SW480 (cell line): ENCODE measurements around the gene KRT71.
"Not testable (repeated sequence)": the region's sequence is repeated elsewhere in the genome, so short reads cannot be mapped to it uniquely, and the experiment has no call there.

Experiments
- DNase-seq: peaks from one replicate; pipeline ENCODE4 v3.0.0-alpha.2; 2016; ENCODE audit warnings: low spot score

The KRT71 gene

DNA sequence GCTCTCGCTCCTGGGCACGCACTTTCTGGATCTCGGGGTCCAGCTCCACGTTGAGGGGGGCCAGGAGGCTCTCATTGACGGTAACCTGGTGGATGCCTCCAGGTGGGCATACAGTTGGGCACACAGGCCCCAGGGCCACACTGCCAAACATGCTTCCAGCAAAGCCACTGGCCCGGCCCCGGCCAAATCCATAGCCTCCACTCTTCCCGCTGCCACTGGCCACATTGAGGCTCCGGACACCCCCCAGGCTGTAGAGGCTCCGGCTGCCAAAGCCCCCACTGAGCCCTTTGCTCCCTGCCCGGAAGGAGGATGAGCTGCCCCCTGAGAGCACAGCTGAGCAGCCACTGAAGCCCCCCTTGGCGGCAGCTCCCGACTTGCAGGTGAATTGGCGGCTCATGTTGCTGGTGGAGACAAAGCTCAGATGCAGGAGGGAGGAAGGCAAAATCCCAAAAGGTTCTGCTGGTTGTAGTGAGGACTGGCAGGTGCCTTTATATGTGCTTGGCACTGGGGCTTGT is at the start of gene KRT71:
KRT71 (minus strand) TSS at position 465 of the 515 bp plus-strand sequence; CDS start at position 397, 68 bp downstream.
- DNase-seq, result no peak

DNA sequence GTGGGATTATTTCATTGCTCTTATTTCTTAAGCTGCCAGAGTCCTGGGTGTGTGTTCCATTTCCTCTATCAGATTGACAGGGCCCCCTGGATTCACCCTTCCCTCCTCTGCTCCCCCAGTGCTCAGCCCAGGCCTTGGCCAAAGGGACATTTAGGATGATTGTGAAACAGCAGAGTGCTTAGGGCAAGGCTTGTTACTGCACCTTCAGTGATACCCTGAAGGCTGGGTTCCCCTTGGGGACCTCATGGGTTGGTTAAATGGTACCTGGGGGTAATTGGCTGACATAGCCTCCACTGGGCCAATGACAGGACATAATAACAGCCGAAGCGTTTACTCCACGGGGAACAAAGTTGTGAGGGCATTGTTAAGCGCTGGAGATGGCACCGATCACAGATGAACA is 49.6 kb upstream of the KRT71 start:
- no peak for DNase-seq

DNA sequence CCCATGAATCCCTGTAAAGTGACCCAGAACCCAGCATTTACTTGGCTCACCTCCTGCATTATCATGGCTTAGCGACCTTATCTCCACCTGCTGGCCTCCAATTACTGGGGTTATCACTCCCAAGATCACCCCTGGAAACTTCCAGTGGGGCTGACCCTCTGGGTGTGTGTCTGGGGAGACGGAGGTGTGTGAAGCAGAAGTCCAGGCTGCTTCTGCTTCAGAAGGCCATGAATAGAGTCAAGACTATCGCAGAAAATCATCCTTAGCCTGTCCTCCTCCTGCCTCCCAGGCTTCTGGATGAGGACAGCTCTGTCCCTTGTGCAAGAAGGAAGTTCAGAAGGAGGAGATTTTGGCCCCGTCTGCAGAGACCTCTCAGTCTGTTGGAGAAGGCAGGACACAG is 48.7 kb upstream of the KRT71 start:
- no peak for DNase-seq

DNA sequence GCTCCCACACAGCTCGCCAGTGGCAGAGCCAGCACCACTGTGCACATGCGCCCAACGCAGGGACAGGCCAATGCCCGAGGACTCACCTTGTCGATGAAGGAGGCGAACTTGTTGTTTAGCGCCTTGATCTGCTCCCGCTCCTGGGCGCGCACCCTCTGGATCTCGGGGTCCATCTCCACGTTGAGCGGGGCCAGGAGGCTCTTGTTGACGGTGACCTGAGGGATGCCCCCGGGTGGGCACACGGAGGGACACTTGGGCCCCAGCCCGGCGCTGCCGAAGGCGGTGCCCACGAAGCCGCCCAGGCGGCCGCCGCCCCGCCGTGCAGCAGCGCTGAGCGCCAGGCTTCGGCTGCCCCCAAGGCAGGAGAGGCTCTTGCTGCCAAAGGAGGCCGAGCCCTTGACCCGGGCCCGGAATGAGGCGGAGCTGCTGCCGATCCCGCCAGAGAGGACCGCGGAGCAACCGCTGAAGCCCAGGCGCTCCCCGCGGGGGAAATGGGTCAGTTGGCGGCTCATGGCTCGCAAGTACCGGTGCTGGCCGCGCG is 48.1 kb upstream of the KRT71 start, which contains the start of gene KRT72:
KRT72 (minus strand) TSS at position 523 of the 541 bp plus-strand sequence; CDS start at position 512, 11 bp downstream.
- DNase-seq, result no peak

DNA sequence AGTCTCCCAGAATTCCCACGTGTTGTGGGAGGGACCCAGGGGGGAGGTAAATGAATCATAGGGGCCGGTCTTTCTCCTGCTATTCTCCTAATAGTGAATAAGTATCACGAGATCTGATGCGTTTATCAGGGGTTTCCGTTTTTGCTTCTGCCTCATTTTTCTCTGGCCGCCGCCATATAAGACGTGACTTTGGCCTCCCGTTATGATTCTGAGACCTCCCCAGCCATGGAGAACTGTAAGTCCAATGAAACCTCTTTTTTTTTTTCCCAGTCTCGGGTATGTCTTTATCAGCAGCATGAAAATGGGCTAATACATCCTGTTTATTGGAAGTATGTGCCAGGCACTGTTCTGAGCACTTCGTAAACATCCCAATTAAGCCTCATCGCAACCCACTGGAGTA is 47.5 kb upstream of the KRT71 start:
- DNase-seq, result no peak

DNA sequence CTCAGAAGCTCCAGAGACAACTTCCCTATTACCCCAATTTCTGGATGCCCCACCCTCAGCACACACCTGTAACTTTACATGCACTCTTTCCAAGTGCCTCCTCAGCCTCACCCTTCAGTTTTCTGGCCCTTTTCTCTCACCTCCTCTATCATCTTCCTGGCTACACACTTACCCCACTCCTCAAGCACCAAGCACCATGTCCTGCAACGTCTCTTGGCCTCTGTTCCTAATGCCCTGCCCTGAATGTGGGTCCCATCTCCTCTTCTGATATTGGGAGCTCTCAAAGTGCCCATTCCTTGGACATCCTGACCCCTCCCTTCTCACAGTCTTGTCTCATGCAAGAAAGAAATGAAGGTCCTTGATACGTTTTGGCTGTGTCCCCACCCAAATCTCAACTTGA is 47.1 kb upstream of the KRT71 start:
- no peak for DNase-seq

DNA sequence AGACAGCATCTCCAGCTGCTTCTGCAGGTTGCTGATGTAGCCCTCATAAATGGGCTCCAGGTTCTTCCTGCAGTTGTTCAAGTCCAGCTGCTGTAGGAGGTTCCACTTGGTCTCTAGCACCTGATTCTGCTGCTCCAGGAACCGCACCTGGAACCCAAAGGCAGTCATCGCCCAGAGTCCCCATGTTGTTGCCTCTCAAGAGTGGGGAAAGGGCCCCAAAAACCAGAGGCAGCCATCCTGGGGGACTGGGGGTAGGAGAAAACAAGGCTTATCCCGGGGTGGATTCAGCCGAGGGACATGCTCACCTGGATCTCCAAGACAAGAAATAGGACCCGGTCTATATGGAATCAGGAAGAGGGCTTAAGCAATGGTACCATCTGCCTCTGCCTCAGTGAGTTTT is 46.0 kb upstream of the KRT71 start:
- DNase-seq, result no peak

DNA sequence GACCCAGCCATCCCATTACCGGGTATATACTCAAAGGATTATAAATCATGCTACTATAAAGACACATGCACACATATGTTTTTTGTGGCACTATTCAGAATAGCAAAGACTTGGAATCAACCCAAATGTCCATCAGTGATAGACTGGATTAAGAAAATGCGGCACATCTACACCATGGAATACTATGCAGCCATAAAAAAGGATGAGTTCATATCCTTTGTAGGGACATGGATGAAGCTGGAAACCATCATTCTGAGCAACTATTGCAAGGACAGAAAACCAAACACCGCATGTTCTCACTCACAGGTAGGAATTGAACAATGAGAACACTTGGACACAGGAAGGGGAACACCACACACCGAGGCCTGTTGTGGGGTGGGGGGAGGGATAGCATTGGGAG is 41.3 kb upstream of the KRT71 start:
- not testable (repeated sequence) for DNase-seq

DNA sequence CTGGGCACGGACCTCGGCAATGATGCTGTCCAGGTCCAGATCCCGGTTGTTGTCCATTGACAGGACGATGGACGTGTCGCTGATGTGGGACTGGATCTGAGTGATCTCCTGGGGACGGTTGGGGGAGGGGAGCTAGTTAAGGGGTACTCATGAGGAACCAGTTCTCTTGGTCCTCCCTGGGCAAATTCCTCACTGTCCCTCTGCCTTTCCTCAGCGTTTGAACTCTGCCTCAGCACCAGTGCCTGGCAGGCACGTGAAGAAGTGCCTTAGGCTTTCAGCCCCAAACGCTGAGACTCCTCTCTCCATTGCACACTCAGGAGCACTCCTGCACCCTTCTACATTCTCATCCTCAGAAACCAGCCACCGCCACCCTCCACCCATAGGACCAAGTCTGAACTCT is 38.6 kb upstream of the KRT71 start:
- no peak for DNase-seq

DNA sequence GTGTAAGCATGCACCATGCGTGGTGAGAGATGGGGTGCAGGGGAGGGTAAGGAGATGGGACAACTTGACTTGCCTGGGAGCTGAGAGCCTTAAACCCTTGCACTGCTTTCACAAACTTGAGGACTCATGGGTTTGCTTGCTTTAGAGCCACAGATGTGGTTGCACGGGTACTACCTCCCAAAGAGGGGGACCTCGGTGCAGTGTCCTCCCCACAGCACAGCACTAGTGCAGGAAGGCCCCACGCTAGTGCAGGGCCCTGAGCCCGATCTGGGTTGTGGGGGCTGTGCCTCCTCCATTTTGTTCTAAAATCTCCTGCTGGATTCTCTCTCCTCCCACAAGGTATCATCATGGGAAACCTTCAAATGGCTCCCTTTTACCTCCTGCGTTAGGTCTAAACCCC is 37.1 kb upstream of the KRT71 start:
- no peak for DNase-seq

DNA sequence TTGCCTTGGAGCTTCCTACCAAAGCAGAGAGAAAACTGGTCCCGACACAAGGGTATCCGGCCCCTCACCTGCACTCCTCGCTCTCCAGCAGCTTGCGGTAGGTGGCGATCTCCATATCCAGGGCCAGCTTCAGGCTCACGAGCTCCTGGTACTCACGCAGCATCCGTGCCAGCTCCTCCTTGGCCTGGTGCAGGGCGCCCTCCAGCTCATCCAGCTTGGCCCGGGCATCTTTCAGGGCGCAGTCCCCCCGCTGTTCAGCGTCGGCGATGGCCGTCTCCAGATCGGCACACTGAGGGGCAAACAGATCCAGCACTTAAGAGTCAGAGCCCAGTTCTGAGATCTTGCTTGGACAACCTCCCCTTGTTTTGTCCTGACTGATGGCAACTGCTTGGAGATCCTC is 34.6 kb upstream of the KRT71 start:
- DNase-seq, result no peak

DNA sequence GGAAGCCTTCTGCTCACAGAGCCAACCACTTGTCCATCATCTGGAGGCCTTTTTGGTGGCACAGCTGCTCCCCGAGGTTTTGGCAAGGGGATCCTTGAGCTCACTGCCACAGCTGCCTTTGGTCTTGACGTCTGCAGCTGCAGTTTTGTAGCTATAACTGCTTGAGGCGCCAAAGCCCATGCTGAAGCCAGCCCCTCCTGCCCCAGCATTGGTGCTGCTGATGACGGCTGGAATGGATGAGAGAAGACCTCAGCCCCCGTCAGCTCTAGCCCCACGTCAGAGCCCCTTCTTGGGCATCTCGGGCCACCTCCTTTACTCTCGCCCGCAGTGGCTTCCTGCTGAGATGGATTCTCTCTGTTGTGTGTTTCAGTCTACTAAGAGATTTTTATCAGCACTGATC is 33.0 kb upstream of the KRT71 start:
- no peak for DNase-seq

DNA sequence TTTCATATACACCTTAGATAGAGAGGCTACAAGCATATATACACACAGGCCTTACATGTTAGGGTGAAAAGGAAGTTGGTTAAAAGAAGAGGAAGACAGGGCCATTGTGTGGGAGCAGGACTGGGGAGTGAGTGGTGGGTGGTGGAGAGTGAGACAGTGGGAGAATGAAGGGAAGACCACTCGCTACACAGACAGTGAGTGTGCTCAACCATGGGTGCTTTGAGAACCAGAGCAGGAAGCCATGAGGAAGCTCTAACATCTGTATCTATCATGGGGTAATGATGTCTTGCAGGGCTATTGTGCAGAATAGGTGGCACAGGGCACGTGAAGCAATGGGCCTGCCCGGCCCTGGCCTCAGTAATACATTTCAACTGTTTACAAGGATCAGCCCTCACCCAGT is 32.1 kb upstream of the KRT71 start:
- DNase-seq, result no peak

DNA sequence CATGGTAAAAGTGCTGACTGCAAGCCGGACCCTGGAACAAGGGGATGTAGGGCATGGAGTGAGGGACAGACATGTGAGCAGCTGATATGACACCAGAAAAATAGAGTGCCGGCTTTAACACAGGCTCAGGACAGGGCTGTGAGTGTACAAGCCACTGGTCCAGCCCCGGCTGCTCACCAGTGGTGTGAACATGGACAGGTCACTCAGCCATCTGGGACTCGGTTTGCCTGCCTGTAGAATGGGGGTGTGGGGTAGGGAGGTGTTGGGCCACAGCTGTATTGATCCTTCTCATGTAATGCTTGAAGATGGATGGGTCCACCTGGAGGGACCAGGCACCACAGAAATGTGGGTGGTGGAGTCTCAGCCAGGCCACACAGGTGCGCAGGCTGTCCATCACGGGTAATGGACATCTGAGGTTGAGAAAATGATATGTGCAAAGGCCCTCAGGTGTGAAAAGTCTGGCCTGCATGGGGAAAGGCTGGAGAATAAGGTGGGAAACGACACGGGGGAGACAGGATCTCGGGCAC is 31.3 kb upstream of the KRT71 start:
- no peak for DNase-seq

DNA sequence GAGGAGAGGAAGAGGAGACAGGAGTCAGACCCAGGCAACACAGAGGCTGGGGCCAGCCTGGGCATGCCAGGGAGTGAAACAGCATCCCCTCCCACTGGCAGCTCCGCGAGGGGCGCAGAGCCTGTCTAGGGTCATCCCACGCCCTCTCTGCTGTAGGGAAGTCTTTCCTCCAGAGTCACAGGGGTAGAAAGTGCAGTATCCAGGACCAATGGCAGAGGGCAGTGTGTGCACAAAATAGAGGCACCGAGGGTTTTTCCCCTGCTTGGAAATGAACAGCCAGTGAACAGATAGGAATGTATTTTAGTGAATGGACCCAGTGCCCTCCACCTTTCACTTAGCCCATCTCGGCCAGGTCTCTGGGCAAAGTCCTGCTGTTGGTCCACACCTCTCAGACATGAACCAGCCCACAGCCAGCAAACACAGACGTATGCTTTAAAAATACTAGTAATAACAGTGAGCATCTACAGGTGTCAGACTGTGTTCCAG is 30.1 kb upstream of the KRT71 start:
- peak; percentile 91 for DNase-seq

DNA sequence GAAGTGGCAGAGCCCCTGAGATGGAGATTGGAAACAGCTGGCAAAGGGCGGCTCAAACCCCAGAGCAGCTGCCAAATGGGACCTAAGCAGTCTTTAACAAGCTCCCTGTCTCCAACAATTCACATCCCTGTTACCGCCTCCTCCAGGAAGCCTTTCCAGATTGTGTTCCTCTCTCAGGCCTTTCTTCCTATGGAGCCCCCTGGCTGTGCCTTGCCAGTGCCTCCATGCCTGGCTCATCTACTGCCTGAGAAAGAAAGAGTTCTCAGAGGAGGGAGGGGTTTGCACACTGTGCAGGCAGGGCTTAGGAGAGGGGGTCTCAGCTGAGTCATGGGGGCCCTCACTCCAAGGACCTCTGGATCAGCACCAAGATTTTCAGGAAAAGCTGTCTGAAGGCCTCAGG is 29.5 kb upstream of the KRT71 start:
- DNase-seq, result no peak

DNA sequence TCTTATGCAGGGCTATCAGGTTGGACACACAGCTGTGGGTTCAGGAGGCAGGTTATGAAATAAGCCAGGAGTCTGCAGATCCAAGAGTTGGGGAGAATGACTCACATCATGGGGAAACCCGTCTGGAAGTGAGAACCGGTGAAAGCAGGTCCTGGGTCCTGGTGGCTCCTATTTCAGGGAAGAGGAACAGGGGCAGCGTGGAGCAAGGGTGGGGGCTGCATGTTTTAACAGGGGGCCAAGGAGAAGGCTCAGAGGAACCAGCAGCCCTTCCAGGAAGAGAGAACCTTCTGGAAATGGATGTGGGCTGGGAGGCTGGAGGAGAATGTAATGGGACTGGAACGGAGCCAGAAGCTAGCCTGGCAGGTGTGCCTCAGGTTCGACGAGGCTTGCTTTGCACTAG is 28.5 kb upstream of the KRT71 start:
- peak; percentile 84 for DNase-seq

DNA sequence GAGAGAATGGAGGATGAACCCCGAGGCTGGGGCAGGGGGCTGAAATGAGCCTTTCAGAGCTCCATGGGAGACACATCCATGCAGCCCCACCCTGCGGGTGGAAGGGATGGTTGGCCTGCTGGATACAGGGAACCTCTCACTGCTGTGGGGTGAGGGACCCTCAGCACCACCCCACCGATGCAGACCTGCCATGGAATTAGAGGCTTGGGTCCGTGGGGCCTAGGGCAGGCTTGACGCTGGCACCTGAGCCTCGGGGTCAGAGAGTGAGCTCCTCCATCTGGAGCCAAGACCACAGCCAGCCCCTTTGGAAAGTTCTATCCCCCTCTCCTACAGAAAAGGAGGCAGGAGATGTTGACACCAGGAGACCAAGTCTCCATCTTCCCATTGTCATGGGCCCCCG is 28.1 kb upstream of the KRT71 start:
- DNase-seq, result no peak

DNA sequence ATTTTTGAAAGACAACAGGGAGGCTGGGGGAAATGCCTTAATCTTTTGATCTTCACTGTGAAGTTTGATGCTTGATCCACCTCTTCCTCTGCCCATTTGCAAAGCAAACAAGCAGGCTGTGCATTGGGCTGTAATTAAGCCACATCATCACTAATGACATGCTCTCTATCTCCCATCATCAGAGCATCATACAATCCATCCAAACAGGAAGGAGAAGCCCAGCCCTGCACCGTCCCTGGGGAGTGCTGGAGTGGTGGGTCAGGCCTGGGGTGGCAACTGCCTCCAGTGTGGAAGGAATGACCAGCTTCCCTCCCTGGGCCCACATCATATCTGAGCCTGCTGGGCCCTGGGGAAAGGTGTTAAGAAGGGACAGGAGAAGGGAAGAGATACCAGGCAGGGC is 27.6 kb upstream of the KRT71 start:
- DNase-seq, result peak; percentile 95

DNA sequence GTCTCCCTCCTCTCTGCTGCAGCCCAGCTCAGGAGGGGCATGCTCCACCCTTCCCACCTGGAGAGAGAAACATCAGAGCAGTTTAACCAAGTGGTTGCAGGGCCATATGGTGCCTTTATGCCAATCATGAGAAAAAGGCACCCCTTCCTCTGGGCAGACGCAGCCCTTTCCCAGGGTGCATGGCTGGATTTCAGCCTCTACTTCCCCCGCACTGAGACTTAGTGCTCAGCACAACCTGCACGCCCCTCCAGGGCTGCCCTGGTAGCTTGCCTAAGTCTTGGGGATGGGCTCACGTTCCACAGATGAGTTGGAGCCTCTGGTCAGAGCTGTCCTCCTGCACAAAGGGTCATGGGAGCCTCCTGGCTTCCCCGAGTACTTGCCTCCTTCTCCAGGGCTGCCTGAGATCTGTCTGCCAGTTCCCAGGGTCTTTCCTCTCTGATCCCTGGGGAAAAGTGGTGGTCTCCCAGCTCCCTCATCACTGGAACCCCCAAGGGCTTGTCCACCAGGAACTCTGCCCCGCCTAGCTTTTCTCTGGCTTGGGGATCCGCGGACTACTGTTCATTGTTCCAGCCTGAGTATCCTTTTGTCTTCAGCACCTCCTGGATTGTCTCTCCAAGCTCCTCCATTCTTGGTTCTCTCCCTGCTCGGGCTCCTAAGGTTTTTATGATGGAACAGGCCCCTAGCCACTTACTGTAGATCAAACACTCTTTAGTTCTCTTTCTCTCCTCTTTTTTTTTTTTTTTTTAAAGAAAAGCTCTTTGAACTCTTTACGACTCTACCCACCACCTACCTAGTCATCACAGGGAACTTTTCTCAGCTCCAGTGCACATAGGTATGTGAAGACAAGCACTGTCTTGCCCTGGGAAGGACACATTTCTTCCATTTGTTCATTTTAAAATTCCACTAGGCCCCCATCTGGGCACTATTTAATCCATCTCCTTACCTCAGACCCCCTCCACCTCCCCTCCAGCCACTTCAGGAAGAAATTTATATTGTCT is 26.8 kb upstream of the KRT71 start:
- DNase-seq, result peak; percentile 93

DNA sequence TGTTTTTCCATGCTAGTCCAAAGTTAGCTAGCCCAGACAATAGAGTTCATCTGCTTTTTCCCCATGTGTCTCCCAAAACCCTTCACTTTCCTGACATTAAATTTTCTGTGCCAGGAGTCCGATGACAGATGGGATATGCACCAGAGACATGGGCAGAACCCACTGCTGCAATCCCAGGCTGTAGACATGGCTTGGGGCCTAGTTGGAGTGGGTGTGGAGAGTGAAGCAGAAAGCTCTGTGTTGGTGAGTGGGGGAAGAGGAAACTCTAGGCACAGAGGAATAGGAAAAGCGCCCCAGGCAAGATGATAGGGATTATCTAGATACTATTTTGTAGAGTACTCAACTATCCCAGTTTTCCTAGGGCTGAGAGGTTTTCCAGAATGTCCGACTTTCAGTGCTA is 25.5 kb upstream of the KRT71 start:
- peak; percentile 26 for DNase-seq

DNA sequence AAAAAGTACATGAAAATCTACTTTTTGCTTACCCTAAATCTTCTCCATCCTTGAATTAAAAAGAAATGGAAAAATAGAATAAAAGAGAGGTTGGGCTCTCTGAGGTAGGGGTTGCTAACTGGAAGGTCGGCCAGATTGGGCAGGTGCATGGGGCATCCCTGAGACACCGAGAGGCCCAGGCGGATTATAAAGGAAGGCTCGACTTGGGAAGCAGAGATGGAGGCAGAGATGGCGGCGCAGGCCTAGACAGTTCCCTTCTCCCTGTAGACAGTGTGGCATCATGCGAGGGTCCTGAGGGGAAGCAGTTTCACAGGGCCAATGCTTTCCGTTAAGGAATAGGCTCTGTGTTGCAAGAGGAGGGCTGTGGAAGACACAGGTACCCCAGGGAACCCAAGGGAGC is 24.4 kb upstream of the KRT71 start:
- DNase-seq, result no peak

DNA sequence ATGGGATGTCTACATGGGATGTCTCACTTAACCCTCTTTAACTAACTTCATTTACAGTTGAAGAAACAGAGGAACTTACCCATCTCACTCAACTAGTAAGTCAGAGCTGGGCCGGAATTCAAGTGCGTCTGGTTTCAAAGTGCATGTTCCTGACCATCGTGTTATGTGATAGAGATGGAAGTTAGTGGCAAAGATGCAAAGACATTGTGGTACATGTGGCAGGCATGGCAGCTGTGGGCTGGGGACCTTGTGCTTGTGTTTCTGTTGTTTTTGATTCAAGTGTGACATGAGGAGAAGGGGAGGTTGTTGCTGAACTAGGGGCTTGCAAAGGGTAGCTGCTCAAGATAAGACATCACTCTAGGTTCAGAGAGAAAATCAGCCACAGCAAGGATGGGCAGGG is 23.0 kb upstream of the KRT71 start:
- no peak for DNase-seq
